ENCODE data around the gene COPS7A.

Gene COPS7A

DNA sequence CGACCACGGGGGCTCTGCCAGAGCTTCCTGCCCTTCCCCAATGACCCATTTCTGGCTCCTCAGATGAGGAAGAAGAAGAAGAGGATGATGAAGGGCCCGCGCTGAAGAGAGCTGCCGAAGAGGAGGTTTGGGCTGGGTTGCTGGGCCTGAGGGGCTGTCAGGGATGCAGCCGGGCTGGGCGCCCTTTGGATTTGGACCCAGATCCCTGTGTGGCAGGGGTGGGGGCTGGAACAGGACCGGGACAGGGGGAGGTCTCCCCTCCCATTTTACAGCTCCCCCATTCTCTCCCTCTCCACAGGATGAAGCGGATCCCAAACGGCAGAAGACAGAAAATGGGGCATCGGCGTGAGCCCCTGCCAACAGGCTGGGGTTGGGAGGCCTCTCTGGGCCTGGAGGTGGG lies 46.2 kb downstream of the COPS7A start:
- TF ChIP-seq, protein P1, sequence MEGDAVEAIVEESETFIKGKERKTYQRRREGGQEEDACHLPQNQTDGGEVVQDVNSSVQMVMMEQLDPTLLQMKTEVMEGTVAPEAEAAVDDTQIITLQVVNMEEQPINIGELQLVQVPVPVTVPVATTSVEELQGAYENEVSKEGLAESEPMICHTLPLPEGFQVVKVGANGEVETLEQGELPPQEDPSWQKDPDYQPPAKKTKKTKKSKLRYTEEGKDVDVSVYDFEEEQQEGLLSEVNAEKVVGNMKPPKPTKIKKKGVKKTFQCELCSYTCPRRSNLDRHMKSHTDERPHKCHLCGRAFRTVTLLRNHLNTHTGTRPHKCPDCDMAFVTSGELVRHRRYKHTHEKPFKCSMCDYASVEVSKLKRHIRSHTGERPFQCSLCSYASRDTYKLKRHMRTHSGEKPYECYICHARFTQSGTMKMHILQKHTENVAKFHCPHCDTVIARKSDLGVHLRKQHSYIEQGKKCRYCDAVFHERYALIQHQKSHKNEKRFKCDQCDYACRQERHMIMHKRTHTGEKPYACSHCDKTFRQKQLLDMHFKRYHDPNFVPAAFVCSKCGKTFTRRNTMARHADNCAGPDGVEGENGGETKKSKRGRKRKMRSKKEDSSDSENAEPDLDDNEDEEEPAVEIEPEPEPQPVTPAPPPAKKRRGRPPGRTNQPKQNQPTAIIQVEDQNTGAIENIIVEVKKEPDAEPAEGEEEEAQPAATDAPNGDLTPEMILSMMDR (IDR thresholded peaks at IDR 0.05; ENCODE audit: extremely low read depth, missing control alignments), result no peak
- no peak for DNase-seq (ENCODE audit: low spot score)

DNA sequence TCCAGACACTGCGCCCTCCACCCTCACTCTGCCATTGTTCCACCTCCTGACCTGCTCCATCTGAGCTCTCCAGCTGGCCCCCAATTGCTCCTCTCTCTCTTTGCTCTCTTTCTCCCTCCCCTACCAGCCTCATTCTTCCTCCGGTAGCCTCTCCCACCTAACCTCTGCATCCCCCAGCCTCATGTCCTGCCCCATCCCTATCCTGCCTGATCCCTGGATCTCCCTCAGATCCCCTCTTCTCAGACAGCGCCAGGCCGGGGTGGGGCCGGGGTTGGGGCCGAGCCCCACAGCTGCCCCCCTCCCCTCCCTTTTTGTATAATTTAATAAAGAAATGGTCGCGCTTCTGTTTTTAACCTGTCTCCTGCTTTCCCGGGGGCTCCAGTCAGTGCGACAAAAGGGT lies 46.8 kb downstream of the COPS7A start:
- TF ChIP-seq, protein P1 (IDR thresholded peaks at IDR 0.05; ENCODE audit: extremely low read depth, missing control alignments), result no peak
- no peak for DNase-seq (ENCODE audit: low spot score)

DNA sequence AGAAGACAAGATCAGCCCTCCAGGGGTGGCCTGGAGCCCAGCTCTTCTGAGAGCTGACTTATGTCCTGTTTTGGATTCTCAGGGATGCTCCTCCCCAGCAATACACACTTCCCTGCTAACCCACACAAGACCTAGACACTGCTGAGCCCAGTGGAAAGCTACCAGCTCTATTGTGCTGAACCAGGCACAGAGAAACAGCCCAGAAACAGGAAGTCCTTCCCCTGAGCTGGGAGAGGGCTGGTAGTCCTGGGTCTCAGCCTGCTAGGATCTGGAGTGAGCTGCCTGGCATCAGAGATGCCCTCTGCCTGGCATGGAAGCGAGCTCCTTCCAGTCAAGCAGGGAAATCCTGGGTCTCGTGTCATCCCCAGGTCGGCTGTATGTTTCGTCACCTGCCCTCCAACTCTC lies 47.2 kb downstream of the COPS7A start:
- no peak for DNase-seq (ENCODE audit: low spot score)
- TF ChIP-seq, protein P1 (IDR thresholded peaks at IDR 0.05; ENCODE audit: extremely low read depth, missing control alignments), result no peak

DNA sequence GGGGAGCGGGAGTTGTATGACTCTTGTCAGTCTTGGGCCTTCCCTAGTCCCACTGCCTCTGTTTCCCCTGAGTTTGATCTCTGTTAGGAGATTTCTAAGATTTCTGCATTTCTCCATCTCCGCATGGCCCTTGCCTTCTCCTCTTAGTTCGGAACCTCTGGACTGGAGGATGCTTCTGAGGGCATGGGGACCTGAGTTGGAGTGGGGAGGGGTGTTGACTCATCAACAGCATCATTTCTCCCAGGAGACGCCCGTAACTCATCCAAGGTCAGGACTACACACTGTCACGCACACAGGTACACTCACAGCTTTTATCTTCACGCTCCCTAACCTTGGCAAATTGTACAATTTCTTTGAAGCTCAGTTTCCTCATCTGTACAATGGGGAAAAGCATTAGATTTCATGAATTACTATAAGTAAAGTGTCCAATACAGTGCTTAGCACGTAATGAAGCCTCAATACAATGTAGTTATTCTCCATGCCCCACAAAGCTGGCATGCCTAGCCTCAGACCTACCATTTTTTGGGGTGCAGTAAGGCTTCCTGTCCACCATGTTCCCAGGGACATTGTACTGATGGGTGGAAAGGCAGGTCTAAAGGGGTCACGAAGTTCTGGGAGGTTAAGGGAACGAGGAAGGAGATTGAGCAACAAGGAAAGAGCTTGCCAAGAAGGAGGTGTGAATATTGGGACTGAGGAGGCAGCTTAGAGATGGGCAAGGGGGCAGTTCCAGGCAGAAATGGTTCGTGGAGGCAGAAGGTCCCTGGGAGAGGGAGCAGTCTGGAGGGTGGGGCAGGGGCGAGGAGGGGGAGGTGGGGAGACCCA lies 47.9 kb downstream of the COPS7A start:
- TF ChIP-seq, protein P1 (IDR thresholded peaks at IDR 0.05; ENCODE audit: extremely low read depth, missing control alignments), result no peak
- no peak for DNase-seq (ENCODE audit: low spot score)

DNA sequence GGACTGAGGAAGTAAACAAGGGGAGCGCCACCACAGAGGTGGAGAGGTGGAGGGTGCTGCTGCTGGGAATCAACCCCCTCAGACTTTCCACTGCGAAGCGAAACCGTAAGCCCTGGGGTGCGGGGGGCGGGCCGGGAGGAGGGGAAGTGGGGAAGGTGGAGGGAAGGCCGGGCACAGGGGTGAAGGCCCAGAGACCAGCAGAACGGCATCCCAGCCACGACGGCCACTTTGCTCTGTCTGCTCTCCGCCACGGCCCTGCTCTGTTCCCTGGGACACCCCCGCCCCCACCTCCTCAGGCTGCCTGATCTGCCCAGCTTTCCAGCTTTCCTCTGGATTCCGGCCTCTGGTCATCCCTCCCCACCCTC lies 48.5 kb downstream of the COPS7A start, which contains the start of gene LAG3:
LAG3 (plus strand) TSS at position 190 of the 365 bp plus-strand sequence. CDS start 333 bp downstream, outside the sequence.
- DNase-seq (ENCODE audit: low spot score), result peak; percentile 72
- TF ChIP-seq, protein P1 (IDR thresholded peaks at IDR 0.05; ENCODE audit: extremely low read depth, missing control alignments), result no peak

DNA sequence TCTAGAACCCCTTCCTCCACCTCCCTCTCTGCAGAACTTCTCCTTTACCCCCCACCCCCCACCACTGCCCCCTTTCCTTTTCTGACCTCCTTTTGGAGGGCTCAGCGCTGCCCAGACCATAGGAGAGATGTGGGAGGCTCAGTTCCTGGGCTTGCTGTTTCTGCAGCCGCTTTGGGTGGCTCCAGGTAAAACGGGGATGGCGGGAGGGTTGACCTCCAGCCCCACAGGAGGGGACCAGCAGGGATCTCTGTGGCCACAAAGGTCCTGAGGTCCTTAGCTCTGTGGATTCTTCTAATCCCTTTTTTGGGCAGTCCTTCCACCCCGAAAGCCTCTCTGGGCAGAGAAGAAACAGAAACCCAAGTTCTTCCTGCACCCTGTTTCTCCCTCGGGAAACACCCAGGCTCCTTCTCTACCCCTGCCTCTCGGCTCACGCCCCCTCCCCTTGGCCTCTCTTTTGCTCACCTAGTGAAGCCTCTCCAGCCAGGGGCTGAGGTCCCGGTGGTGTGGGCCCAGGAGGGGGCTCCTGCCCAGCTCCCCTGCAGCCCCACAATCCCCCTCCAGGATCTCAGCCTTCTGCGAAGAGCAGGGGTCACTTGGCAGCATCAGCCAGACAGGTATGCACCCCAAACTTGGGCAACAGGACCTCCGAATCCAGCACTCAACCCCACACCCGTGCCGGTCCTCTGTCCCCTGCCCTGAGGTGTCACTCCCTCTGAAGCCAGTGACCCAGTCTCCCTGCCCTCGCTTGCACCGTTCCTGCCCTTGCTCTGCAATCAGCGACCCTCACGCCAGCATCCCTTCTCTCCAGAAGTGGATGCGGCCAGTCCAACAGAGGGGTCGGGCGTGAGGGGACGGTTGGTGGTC lies 49.1 kb downstream of the COPS7A start:
- DNase-seq (ENCODE audit: low spot score), result peak; percentile 68
- TF ChIP-seq, protein P1 (IDR thresholded peaks at IDR 0.05; ENCODE audit: extremely low read depth, missing control alignments), result no peak

Data from GM20000 (cell line).